C4-2B (cell line): ENCODE data around the gene U2AF2.

ENCODE experiments used
- ZFX ChIP-seq: fragments of 450-650 bp; IDR thresholded peaks from 2 replicates; pipeline ENCODE4 v1.6.1; 2017
- TF ChIP-seq, protein P1 (sequence below): fragments of 450-650 bp; conservative IDR thresholded peaks from 2 replicates; pipeline ENCODE4 v1.5.1; 2017; ENCODE audit warnings: mild to moderate bottlenecking

DNA sequence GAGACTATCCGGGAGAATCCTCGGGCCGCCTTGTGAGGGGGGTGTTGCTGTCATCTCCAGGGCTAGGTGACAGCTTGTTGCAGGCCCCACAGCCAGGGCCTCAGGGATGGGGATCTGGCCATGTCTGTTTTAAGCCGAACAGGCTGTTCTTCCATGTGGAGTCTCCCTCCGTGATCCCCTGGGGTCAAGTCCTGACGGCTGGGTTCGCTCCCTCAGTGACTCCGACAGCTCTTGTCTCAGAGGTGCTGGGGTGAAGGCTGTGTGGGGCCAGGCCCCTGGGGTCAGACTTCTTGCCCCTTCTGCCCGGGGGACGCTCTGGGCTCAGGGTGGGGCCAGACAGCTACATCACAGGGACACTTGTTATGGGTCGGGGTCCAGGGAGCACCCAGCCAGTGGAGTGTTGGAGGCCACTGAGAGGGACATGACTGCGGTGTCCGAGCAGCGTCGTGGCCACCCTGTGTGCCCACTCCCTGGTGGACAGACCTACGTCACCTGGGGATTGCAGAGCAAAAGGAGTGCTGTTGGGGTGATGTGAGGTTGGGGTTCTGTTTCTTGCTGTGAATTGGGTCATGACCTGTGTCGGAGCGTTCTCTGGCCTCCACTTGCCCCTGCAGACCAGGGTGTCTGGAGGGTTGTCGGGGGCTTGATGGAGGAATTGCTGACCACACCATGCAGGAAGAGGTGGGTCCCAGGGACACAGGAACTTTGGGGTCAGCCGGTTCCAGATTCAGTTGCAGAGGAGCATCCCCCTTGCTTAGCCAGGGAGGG lies 41.6 kb downstream of the U2AF2 start:
- TF ChIP-seq, protein P1, sequence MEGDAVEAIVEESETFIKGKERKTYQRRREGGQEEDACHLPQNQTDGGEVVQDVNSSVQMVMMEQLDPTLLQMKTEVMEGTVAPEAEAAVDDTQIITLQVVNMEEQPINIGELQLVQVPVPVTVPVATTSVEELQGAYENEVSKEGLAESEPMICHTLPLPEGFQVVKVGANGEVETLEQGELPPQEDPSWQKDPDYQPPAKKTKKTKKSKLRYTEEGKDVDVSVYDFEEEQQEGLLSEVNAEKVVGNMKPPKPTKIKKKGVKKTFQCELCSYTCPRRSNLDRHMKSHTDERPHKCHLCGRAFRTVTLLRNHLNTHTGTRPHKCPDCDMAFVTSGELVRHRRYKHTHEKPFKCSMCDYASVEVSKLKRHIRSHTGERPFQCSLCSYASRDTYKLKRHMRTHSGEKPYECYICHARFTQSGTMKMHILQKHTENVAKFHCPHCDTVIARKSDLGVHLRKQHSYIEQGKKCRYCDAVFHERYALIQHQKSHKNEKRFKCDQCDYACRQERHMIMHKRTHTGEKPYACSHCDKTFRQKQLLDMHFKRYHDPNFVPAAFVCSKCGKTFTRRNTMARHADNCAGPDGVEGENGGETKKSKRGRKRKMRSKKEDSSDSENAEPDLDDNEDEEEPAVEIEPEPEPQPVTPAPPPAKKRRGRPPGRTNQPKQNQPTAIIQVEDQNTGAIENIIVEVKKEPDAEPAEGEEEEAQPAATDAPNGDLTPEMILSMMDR, result no peak
- no peak for TF ChIP-seq ZFX
